Endodermal cell (in vitro differentiated cells): Measurements from ENCODE around the gene AQP1. TPM values are rescaled to one million over a fixed set of nuclear protein-coding genes. Genes with fewer than 3 reads are reported as not detected.

Source experiments
- DNase-seq: peaks from one replicate; pipeline ENCODE4 v3.0.0-alpha.2; 2017
- H3K27ac ChIP-seq: 2 replicates; pipeline ENCODE4 v1.5.1; 2013; ENCODE audit warnings: mild to moderate bottlenecking, low read depth, low read length, moderate library complexity
- H3K27me3 ChIP-seq: 2 replicates; pipeline ENCODE4 v1.6.1; 2013; ENCODE audit warnings: mild to moderate bottlenecking, low read length, moderate library complexity; ENCODE audit not compliant: insufficient read depth, control insufficient read depth, poor library complexity, severe bottlenecking
- H3K36me3 ChIP-seq: 2 replicates; pipeline ENCODE4 v1.7.0; 2013; ENCODE audit warnings: mild to moderate bottlenecking, low read length, moderate library complexity; ENCODE audit not compliant: control insufficient read depth, insufficient read depth
- H3K4me1 ChIP-seq: one replicate; pipeline ENCODE4 v1.7.0; 2013; ENCODE audit warnings: low read length; ENCODE audit not compliant: control insufficient read depth, insufficient read depth
- H3K4me3 ChIP-seq: 2 replicates; pipeline ENCODE4 v1.5.1; 2013; ENCODE audit warnings: mild to moderate bottlenecking, low read length, moderate library complexity
- H3K9ac ChIP-seq: 2 replicates; pipeline ENCODE4 v1.6.1; 2013; ENCODE audit warnings: mild to moderate bottlenecking, low read length, moderate library complexity; ENCODE audit not compliant: poor library complexity, severe bottlenecking; ENCODE audit errors: extremely low read depth
- H3K9me3 ChIP-seq: 2 replicates; pipeline ENCODE4 v1.6.1; 2013; ENCODE audit warnings: mild to moderate bottlenecking, low read length, moderate library complexity; ENCODE audit not compliant: control insufficient read depth
- H3K27ac Mint-ChIP-seq: 2 replicates; pipeline ENCODE4 v1.8.0; 2020; ENCODE audit warnings: mixed read lengths
- H3K27me3 Mint-ChIP-seq: 2 replicates; pipeline ENCODE4 v1.8.0; 2021; ENCODE audit warnings: mild to moderate bottlenecking, mixed read lengths; ENCODE audit not compliant: insufficient read depth
- H3K36me3 Mint-ChIP-seq: 2 replicates; pipeline ENCODE4 v1.8.0; 2020; ENCODE audit warnings: low read depth, mixed read lengths
- H3K4me1 Mint-ChIP-seq: 2 replicates; pipeline ENCODE4 v1.8.0; 2020; ENCODE audit warnings: mixed read lengths
- H3K4me3 Mint-ChIP-seq: 2 replicates; pipeline ENCODE4 v1.8.0; 2020; ENCODE audit warnings: mild to moderate bottlenecking, moderate library complexity, mixed read lengths
- H3K9me3 Mint-ChIP-seq: 2 replicates; pipeline ENCODE4 v1.8.0; 2020; ENCODE audit warnings: mild to moderate bottlenecking, mixed read lengths
- CTCF ChIP-seq: fragments of 200-600 bp; sonication (generic); conservative IDR thresholded peaks from 2 replicates; pipeline ENCODE4 v1.5.0; 2021; ENCODE audit warnings: antibody characterized with exemption, mild to moderate bottlenecking
- WGBS, 2 experiments: methylation state at CpG; one replicate each; pipeline versions ENCODE4 v1.1.5 to v1.1.7; 2013; ENCODE audit warnings: missing lambda C conversion rate in 2 of 2, mixed read lengths in 1 of 2; ENCODE audit not compliant: insufficient coverage in 1 of 2, insufficient read length in 1 of 2; 5-methylcytosine and 5-hydroxymethylcytosine counted together
- total RNA-seq, 2 donors: library from RNA; stranded (reverse); fragmentation: NEBNext Ultra II Directional in 1 of 2; extraction: Animal tissue kit (Norgen Biotek cat#: 25700) in 1 of 2; gene quantifications; 2 replicates in 1 of 2; 3 replicates in 1 of 2; pipeline ENCODE4 v1.2.1, GENCODE V29; 2021

The AQP1 gene
- total RNA-seq, 2 donors from 2014 or later: 0.26 to 0.91 TPM

DNA sequence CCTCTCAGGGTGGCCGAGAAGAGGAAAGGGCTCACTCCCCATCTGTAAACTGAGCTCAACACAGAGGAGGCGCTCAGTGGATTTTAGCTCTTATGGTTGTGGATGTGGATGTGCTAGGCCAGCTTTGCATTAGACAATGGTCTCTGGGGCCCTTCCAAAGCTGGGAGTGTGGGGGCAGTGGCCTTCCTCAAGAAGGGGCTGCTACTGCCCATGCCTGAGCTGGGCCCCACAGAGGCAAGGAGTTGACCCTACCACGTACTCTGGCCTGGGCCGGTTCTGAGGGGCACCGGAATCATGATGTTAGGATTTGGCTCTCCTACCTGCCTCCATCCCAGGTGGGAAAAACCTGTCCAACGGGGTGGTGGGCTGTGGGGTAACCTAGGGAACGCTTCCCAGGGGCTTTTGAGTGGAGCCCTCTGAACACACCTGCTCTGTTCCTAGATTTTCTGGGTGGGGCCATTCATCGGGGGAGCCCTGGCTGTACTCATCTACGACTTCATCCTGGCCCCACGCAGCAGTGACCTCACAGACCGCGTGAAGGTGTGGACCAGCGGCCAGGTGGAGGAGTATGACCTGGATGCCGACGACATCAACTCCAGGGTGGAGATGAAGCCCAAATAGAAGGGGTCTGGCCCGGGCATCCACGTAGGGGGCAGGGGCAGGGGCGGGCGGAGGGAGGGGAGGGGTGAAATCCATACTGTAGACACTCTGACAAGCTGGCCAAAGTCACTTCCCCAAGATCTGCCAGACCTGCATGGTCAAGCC lies 11.5 kb downstream of the AQP1 start:
- H3K27me3 ChIP-seq: no peaks in the 10 kb centered on the region
- 91 to 96% methylated on average over 11 to 19 of the region's 19 CpGs for WGBS, 2 experiments
- H3K4me3 ChIP-seq: no peak overlapping the region
- no peak overlapping the region for H3K9ac ChIP-seq
- peaks cover 1% of the 10 kb centered on the region for H3K27me3 Mint-ChIP-seq
- H3K27ac ChIP-seq: no peak overlapping the region
- no peaks in the 10 kb centered on the region for H3K4me1 Mint-ChIP-seq
- TF ChIP-seq CTCF: no peak
- H3K4me1 ChIP-seq: no peaks in the 10 kb centered on the region
- peak; percentile 28 for DNase-seq
- no peak overlapping the region for H3K4me3 Mint-ChIP-seq
- no peaks in the 10 kb centered on the region for H3K36me3 Mint-ChIP-seq
- H3K9me3 Mint-ChIP-seq: peaks cover 7% of the 10 kb centered on the region
- H3K27ac Mint-ChIP-seq: no peak overlapping the region
- no peaks in the 10 kb centered on the region for H3K36me3 ChIP-seq
- no peaks in the 10 kb centered on the region for H3K9me3 ChIP-seq

- Histone ChIP-seq H3K4me3 (no peak overlapping the region), H3K36me3 (no peaks in the 10 kb centered on the region), H3K4me1 (no peaks in the 10 kb centered on the region), H3K9me3 (no peaks in the 10 kb centered on the region), H3K27ac (no peak overlapping the region), H3K27me3 (no peaks in the 10 kb centered on the region), H3K9ac (no peak overlapping the region)
- H3K9me3 Mint-ChIP-seq: peaks cover 7% of the 10 kb centered on the region
- H3K4me3 Mint-ChIP-seq: no peak overlapping the region
- no peak overlapping the region for H3K27ac Mint-ChIP-seq
- no peaks in the 10 kb centered on the region for H3K36me3 Mint-ChIP-seq
- WGBS, 2 experiments: 89 to 98% methylated on average over 8 to 13 of the region's 13 CpGs
- no peaks in the 10 kb centered on the region for H3K4me1 Mint-ChIP-seq
- peaks cover 1% of the 10 kb centered on the region for H3K27me3 Mint-ChIP-seq
- TF ChIP-seq CTCF: no peak
- DNase-seq: peak; percentile 23
Observed at GRCh38 chr7:30923774-30924413, 12.2 kb downstream of the AQP1 start.

- Mint-ChIP-seq H3K9me3 (peaks cover 7% of the 10 kb centered on the region), H3K36me3 (no peaks in the 10 kb centered on the region), H3K27me3 (peaks cover 3% of the 10 kb centered on the region), H3K4me3 (no peak overlapping the region), H3K27ac (no peak overlapping the region), H3K4me1 (no peaks in the 10 kb centered on the region)
- Histone ChIP-seq H3K9ac (no peak overlapping the region), H3K9me3 (no peaks in the 10 kb centered on the region), H3K27ac (no peak overlapping the region), H3K4me3 (no peak overlapping the region), H3K27me3 (no peaks in the 10 kb centered on the region), H3K36me3 (no peaks in the 10 kb centered on the region), H3K4me1 (no peaks in the 10 kb centered on the region)
- peak; percentile 28 for DNase-seq
- TF ChIP-seq CTCF: no peak
Observed at GRCh38 chr7:30924624-30925023, 13.0 kb downstream of the AQP1 start.
